Posterior vena cava (tissue), 2 donors: ENCODE results near the gene HCN2. TPM values are rescaled to one million over a fixed set of nuclear protein-coding genes. Genes with fewer than 3 reads are reported as not detected.
A peak's percentile ranks its signal among the peaks of the same experiment; 100 is the strongest.

ENCODE experiments used
- DNase-seq: peaks from one replicate; pipeline ENCODE4 v3.0.0-alpha.2; 2020; ENCODE audit warnings: low spot score
- intact Hi-C, 2 donors: fragments of 100-400 bp; cut with DNase I; formaldehyde crosslinking; loops; one replicate each; pipeline versions ENCODE4 v1.14.1 to v1.14.2; 2022 to 2023
- long read RNA-seq, 2 donors: library from polyadenylated mRNA; unstranded; transcript quantifications; one replicate each; pipeline ENCODE4 v2.0.0, GENCODE V29; 2020 to 2021
- total RNA-seq, 2 donors: library from RNA; stranded (reverse); fragmentation: NEBNext Ultra II Directional; extraction: Animal tissue kit (Norgen Biotek cat#: 25700); gene quantifications; one replicate each; pipeline ENCODE4 v1.2.1, GENCODE V29; 2021
- donor health status: DM: yes; HTN: yes; CAD: no.
- donor health status: DM: yes; HTN: yes; CAD: no.

Gene HCN2
- under 1 TPM; 0.10 to 0.37 TPM for total RNA-seq
- long read RNA-seq, donor 1: 0 reads
- long read RNA-seq, donor 2: 0 reads

- intact Hi-C loops: loop anchor here in 1 of 2 donors (10.0 kb wide), 1 partner anchor 135 kb away; no protein-coding TSS in a partner anchor
These were observed at the start of gene HCN2 for GRCh38 chr19:589693-590395. Gene HCN2 (plus strand): TSS chr19:589881. CDS start chr19:589946, 65 bp downstream.

GRCh38 chr19:540867-541637, 48.6 kb upstream of the HCN2 start:
- no peak for DNase-seq
- intact Hi-C loops: loop anchor here in 1 of 2 donors (2.0 kb wide), 1 partner anchor 68 kb away; no protein-coding TSS in a partner anchor

More at GRCh38 chr19:589693-590395, at the start of gene HCN2:
- DNase-seq: no peak

- intact Hi-C loops: loop anchor here in 1 of 2 donors (2.0 kb wide), 1 partner anchor 69 kb away; no protein-coding TSS in a partner anchor
These were observed 48.0 kb upstream of the HCN2 start for GRCh38 chr19:541699-542098.

GRCh38 chr19:542173-542866, 47.4 kb upstream of the HCN2 start:
- intact Hi-C loops: no loop called here
- no peak for DNase-seq

More at GRCh38 chr19:541699-542098, 48.0 kb upstream of the HCN2 start:
- DNase-seq: no peak

- intact Hi-C loops: no loop called here
- no peak for DNase-seq
These were observed 45.6 kb upstream of the HCN2 start, which contains the start of gene GZMM for GRCh38 chr19:543910-544608. Gene GZMM (plus strand): TSS chr19:544053. CDS start chr19:544072, 19 bp downstream.

- no peak for DNase-seq
- intact Hi-C loops: no loop called here
These were observed 42.6 kb upstream of the HCN2 start for GRCh38 chr19:547117-547516.

- intact Hi-C loops: no loop called here
- DNase-seq: no peak
These were observed 41.6 kb upstream of the HCN2 start for GRCh38 chr19:547836-548720.

- DNase-seq: no peak
- intact Hi-C loops: no loop called here
These were observed 40.5 kb upstream of the HCN2 start for GRCh38 chr19:548886-549830.

- intact Hi-C loops: no loop called here
- no peak for DNase-seq
These were observed 34.9 kb upstream of the HCN2 start for GRCh38 chr19:554817-555216.

GRCh38 chr19:555474-555808, 34.2 kb upstream of the HCN2 start:
- intact Hi-C loops: no loop called here
- DNase-seq: no peak

- no peak for DNase-seq
- intact Hi-C loops: no loop called here
These were observed 32.9 kb upstream of the HCN2 start for GRCh38 chr19:556611-557382.

GRCh38 chr19:558770-559439, 30.8 kb upstream of the HCN2 start:
- intact Hi-C loops: no loop called here
- no peak for DNase-seq

- intact Hi-C loops: no loop called here
- no peak for DNase-seq
These were observed 29.6 kb upstream of the HCN2 start for GRCh38 chr19:560121-560520.

- intact Hi-C loops: no loop called here
- peak; percentile 52 for DNase-seq
These were observed 23.3 kb upstream of the HCN2 start for GRCh38 chr19:566403-566802.

GRCh38 chr19:566844-567243, 22.8 kb upstream of the HCN2 start:
- no peak for DNase-seq
- intact Hi-C loops: no loop called here

- DNase-seq: no peak
- intact Hi-C loops: no loop called here
These were observed 22.3 kb upstream of the HCN2 start for GRCh38 chr19:567296-567900.
